Left ventricle myocardium inferior (tissue), 1 donor: ENCODE results near the gene LARGE1. TPM values are rescaled to one million over a fixed set of nuclear protein-coding genes. Genes with fewer than 3 reads are reported as not detected.

Experiments used
- DNase-seq: peaks from one replicate; pipeline ENCODE4 v3.0.0-alpha.2; 2020
- H3K27ac ChIP-seq: fragments of 200-600 bp; replicated peaks from 2 replicates; pipeline ENCODE4 v1.8.0; 2021
- H3K27me3 ChIP-seq: fragments of 200-600 bp; 2 replicates; pipeline ENCODE4 v1.8.0; 2021; ENCODE audit warnings: low read depth
- H3K36me3 ChIP-seq: fragments of 200-600 bp; 2 replicates; pipeline ENCODE4 v1.8.0; 2021
- H3K4me1 ChIP-seq: fragments of 200-600 bp; 2 replicates; pipeline ENCODE4 v1.8.0; 2021
- H3K4me3 ChIP-seq: fragments of 200-600 bp; 2 replicates; pipeline ENCODE4 v1.8.0; 2021; ENCODE audit warnings: mild to moderate bottlenecking, moderate library complexity
- H3K9me3 ChIP-seq: fragments of 200-600 bp; replicated peaks from 2 replicates; pipeline ENCODE4 v1.8.0; 2021
- CTCF ChIP-seq: fragments of 200-600 bp; IDR thresholded peaks from 2 replicates; pipeline ENCODE4 v1.8.0; 2021; ENCODE audit warnings: antibody characterized with exemption, mild to moderate bottlenecking, borderline replicate concordance
- intact Hi-C: fragments of 100-400 bp; cut with micrococcal nuclease; formaldehyde crosslinking; loops from one replicate; pipeline ENCODE4 v1.11.0; 2022
- total RNA-seq: library from RNA; stranded (reverse); fragmentation: NEBNext Ultra II Directional; extraction: Animal tissue kit (Norgen Biotek cat#: 25700); gene quantifications from one replicate; pipeline ENCODE4 v1.2.1, GENCODE V29; 2021
- donor health status: DM: no; HTN: yes; CAD: no; lungs with severe emphysema.

Gene LARGE1
- total RNA-seq, 1 donor from 2014 or later: 117 TPM

GRCh38 chr22:33600113-33600512 is 320.2 kb downstream of the LARGE1 start:
- Histone ChIP-seq H3K27me3 (no peaks in the 10 kb centered on the region), H3K36me3 (peaks cover 8% of the 10 kb centered on the region), H3K9me3 (no peaks in the 10 kb centered on the region), H3K4me3 (no peak overlapping the region), H3K4me1 (peaks cover 42% of the 10 kb centered on the region), H3K27ac (no peak overlapping the region)
- TF ChIP-seq CTCF: no peak
- no peak for DNase-seq
- intact Hi-C loops: no loop called here

GRCh38 chr22:33599596-33599995 is 320.7 kb downstream of the LARGE1 start:
- H3K4me1 ChIP-seq: peaks cover 37% of the 10 kb centered on the region
- no peak for DNase-seq
- peaks cover 8% of the 10 kb centered on the region for H3K36me3 ChIP-seq
- intact Hi-C loops: no loop called here
- no peaks in the 10 kb centered on the region for H3K27me3 ChIP-seq
- H3K27ac ChIP-seq: no peak overlapping the region
- H3K9me3 ChIP-seq: no peaks in the 10 kb centered on the region
- H3K4me3 ChIP-seq: no peak overlapping the region
- TF ChIP-seq CTCF: no peak

GRCh38 chr22:33598821-33599220 is 321.5 kb downstream of the LARGE1 start:
- Histone ChIP-seq H3K9me3 (no peaks in the 10 kb centered on the region), H3K4me3 (no peak overlapping the region), H3K27me3 (no peaks in the 10 kb centered on the region), H3K4me1 (peaks cover 29% of the 10 kb centered on the region), H3K36me3 (peaks cover 1% of the 10 kb centered on the region), H3K27ac (no peak overlapping the region)
- DNase-seq: no peak
- no peak for TF ChIP-seq CTCF
- intact Hi-C loops: no loop called here

- H3K27ac ChIP-seq: no peak overlapping the region
- DNase-seq: peak; percentile 25
- H3K4me3 ChIP-seq: no peak overlapping the region
- no peaks in the 10 kb centered on the region for H3K9me3 ChIP-seq
- H3K36me3 ChIP-seq: no peaks in the 10 kb centered on the region
- H3K4me1 ChIP-seq: peaks cover 29% of the 10 kb centered on the region
- no peak for TF ChIP-seq CTCF
- no peaks in the 10 kb centered on the region for H3K27me3 ChIP-seq
- intact Hi-C loops: no loop called here
Measured at GRCh38 chr22:33597274-33597985, 322.8 kb downstream of the LARGE1 start.

- DNase-seq: no peak
- Histone ChIP-seq H3K27me3 (no peaks in the 10 kb centered on the region), H3K27ac (no peak overlapping the region), H3K4me1 (peaks cover 11% of the 10 kb centered on the region), H3K4me3 (no peak overlapping the region), H3K36me3 (no peaks in the 10 kb centered on the region), H3K9me3 (no peaks in the 10 kb centered on the region)
- intact Hi-C loops: no loop called here
- no peak for TF ChIP-seq CTCF
Measured at GRCh38 chr22:33593818-33594217, 326.5 kb downstream of the LARGE1 start.
